ENCODE measurements around the gene STX4.

GRCh38 chr16:31009894-31010584 lies 23.3 kb upstream of the STX4 start:
- TF ChIP-seq CREB5 (CRISPR knock-in tag; IDR thresholded peaks at IDR 0.05; ENCODE audit: low read depth) (no peak), ISL1 (CRISPR knock-in tag; IDR thresholded peaks at IDR 0.05) (no peak), RARB (CRISPR knock-in tag; IDR thresholded peaks at IDR 0.05) (no peak), POU6F1 (CRISPR knock-in tag; IDR thresholded peaks at IDR 0.05; ENCODE audit: borderline replicate concordance, low read depth) (no peak), ARNTL (CRISPR knock-in tag; IDR thresholded peaks at IDR 0.05; ENCODE audit: borderline replicate concordance, low read depth) (no peak), ZC3H10 (CRISPR knock-in tag; IDR thresholded peaks at IDR 0.05) (no peak), OSR1 (CRISPR knock-in tag; IDR thresholded peaks at IDR 0.05) (no peak), SNAI2 (CRISPR knock-in tag; IDR thresholded peaks at IDR 0.05) (no peak), ZNF70 (CRISPR knock-in tag; IDR thresholded peaks at IDR 0.05) (no peak), ZNF565 (CRISPR knock-in tag; conservative IDR thresholded peaks at IDR 0.05; ENCODE audit: low read depth) (no peak), CSDC2 (CRISPR knock-in tag; IDR thresholded peaks at IDR 0.05) (no peak), ZFP3 (CRISPR knock-in tag; IDR thresholded peaks at IDR 0.05) (no peak)
